GM18517 (cell line): ENCODE results near the gene CPXM2.

Source experiments
- ATAC-seq: cut with Tn5 transposase; IDR thresholded peaks from one replicate; pipeline ENCODE4 v1.9.1; 2021; ENCODE audit warnings: mild to moderate bottlenecking, moderate library complexity; ENCODE audit not compliant: unreplicated experiment

Gene CPXM2

DNA sequence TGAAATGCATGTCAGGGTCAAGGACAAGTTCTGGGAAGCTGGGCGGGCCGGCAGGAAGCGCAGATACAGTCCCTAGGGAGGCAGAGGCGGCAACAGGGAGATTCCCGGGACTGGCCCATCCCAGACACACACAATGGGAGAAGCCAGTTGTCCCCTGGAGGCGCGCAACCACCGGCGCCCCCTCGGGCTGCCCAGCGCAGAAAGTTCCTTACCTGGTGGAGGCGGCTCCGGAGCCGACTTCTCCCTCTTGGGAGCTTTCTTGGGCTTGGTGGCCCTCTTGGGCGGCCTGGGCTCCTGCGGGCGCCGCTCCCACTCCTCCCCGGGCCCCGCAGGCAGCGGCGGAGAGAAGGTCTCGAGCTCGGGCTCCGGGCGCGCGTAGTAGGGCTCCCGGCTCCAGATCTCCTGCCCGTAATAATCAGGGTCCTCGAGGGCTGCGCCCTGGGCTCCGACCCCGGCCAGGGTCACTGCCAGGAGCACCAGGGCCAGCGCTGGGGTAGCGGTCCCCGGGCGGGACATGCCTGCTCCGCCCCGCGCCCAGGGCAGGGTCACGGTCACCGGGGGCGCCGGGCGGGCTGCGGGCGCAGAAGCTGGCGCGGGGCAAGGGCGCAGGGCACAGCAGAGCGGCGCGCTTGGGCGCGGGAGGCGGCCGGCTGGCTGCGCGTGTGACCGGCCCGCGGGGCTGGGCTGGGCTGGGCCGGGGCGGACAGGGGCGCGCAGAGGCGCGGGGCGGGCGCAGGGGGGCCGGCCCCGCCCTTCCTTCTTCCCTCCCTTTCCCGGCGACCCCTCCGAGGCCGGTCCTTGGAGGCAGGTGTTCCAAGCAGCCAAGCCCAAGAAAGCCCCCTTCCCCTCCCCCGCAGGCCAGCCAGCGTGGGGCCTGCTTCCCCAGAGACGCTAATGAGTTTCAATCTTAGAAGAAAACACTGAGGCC is at the start of gene CPXM2:
TSS of gene CPXM2 (minus strand) at position 664 of the 928 bp plus-strand sequence. CDS start at position 516, 148 bp downstream.
- no peak for ATAC-seq

DNA sequence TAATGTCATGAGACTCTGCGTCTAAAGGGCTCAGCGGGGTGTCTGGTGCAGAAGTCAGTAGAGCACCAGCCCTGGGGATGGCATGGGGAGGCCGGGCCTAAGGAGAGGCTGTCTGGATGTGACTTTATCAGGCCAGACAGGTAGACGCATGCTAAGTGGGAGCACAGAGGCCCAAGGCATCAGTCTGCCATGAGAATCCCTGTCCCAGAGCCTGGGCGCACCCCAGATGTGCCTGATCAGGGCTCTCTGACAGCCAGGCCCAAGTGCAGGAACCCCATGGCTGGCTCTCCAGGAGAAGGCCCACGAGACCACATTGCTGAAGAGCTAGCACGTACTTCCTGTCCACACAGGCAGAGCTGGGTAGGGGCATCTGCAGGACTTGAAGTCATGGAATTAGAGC is 48.0 kb upstream of the CPXM2 start:
- no peak for ATAC-seq

DNA sequence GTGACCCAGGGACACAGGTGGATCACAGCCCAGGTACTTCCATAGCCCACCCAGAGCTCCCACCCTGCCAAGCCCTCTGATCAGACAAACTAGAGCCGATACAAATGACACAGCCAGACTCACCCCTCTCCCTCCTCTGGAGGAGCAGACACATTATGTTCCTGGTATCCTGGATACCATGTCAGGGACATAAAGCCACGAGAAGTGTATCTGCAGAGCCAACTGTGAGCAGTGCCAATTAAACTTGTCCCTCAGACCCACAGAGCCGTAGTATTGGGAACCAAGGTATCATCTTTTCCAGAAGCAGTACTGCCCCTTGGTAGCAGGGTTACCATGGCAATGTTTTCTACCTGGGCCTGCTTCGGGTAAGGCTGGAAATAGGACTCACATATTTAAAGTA is 47.3 kb upstream of the CPXM2 start:
- no peak for ATAC-seq

DNA sequence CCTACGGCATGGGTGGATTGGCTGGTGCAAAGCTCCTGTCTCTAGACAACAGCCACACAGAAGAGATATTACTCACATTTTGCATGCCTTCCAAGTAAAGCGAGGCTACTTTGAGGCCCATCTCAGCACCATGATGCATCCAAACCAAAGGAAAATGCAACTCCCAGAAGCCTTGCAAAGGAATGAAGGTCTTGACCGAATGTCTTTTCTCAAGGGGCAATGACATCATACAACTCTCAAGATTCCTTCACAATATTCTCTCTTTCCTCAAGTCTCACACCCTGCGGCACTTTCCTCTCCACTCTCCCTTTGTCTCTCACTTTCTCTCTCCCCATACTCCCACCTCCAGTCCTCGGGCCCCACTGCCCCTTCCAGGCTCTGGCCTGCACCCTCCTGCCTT is 44.8 kb upstream of the CPXM2 start:
- ATAC-seq = no peak

DNA sequence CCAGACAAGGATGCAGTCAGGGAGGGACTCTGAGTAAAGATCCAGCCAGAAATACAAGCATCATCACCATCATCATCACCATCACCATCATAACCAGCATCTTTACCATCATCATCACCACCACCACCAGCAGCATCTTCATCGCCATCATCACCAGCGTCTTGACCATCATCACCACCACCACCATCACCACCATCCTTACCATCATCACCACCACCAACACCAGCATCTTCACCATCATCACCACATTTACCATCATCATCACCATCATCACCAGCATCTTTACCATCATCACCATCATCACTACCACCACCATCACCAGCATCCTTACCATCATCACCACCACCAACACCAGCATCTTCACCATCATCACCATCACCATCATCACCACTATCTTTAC is 44.1 kb upstream of the CPXM2 start:
- no peak for ATAC-seq

DNA sequence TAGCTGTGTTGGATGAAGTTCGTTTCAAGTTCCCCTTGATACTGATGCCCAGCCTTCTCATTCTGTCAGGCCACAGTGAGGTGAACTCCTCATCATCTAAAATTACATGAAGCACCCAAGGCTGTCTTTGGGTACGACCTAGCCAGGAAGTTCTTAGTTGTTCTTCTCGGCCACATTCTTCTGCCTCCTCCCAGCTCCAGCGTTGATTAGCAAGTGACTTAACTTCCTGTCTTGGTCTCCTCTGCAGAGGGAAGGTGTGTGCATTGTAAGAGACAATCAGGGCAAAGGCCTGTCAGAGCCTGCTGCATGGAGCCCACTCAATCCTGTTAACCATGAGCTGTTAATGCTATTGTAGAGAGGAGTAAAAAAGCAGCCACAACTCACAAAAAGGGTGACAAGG is 43.2 kb upstream of the CPXM2 start:
- no peak for ATAC-seq

DNA sequence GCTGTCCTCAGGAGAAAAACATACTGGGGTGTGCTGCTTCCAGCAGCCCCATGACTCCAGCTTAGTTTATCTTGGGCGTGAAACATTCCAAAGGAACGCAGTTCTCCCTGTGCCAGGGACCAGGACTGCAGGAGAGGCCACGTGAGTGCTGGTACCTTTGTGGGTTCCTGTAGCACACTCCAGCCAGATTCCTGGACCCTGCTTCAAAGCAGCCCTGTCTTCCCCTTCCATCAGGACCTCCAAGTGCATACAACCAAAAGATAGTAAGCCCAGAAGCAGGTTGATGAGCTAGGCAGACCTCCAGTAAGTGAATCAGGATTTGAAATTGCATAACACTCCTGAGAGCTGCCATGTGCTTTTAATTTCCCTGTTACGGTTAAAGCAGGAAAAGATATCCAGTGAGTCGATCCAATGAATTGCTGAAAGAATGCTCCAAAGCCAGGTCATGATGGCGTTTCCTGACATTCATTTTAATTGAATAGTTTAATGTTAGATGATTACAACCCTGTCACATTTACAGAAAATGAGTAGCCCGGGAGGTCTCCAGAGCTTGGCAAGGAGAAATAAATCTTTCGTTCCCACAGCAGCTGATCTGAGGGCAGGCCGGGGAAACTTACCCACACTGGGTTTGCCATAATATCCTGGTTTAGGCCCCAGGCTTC is 38.9 kb upstream of the CPXM2 start:
- ATAC-seq = no peak

DNA sequence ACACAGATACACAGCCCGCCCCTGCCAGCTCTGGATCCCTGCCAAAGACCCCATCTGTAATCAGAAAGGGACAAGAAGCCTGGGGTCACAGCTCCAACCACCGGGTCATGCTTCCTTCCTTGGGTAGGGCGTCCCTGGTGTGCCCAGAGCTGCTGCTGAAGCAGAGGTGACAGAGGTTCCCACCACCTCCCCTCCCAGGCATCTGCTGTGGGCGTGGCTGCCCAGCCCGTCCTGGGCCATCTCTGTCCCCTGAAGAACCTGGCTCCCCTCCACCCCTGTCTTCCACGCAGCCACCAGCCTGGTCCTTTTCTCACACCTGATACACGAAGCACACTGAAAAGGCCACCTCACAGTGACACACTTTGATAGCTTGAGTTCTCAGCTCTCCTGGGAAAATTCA is 38.2 kb upstream of the CPXM2 start:
- no peak for ATAC-seq

DNA sequence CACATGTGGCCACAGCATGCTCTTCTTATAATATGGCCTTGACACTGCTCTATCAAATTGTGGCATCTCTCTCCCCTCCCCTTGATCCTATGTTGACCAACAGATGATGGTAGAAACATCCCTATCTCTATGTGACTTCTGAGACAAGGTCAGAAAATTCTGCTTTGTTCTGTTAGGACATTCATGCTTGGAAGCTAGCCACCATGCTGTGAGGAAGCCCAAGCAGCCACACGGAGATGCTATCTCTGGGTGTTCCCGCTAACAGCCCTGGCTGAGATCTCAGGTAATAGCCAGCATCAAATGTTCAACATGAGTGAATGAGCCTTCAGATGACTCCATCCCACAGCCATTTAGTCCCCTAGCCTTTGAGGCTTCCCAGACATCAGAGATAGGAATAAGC is 36.8 kb upstream of the CPXM2 start:
- ATAC-seq = no peak

DNA sequence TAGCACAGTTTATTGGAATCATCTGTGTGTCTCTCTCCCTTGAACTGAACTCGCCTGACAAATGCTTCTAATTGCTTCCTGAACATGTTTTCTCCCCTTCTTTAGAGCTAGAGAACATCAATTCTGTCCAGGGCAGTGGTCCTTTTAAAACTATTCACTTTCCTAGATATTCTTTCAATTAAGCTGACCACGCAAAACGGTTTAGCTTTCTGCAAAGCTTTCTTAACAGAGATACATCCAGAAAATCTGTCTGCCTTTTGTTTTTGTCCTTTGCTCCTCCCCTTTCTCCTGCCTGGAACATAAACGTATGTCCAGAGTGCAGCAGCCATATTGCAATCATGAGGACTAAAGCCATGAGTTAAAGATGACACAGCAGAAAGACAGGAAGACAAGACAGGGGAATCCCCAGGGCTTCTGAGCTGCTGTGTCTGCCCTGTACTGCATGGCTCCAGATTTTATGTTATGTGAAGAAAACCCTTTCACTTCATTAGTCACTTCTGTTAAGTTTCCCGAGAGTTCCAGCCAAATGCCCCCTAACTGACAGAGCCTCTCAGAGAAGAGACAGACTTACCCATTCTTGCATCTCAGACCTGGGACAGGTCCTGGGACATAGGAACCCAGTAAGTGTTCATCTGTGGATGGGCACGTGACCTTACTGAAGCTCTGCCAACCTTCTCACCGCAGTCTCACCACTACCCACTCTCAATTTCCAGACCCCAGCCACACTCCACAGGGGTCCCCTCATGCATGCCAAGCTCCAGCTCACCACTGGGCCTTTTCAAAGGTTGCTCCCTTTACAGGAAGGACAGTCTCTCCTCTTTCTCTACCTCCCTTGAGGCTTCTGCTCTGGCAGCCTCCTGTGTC is 35.0 kb upstream of the CPXM2 start:
- ATAC-seq = no peak

DNA sequence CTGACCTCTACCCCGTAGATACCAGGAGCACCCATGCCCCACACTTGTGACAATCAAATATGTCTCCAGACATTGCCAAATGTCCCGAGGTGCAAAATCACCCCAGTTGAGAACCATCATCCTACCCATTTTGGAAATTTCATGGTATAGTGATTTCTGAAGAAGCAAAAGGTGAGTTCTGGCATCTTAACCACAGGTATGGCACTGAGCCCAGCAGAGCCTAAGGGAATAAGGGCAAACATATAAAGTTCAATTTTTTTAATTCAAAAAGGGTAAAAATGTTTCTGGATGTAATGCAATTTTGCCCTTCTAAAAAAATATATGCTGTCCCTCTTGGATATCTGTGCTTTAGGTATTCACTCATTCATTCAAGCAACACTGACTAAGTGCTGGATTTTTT is 30.5 kb upstream of the CPXM2 start:
- ATAC-seq = no peak

DNA sequence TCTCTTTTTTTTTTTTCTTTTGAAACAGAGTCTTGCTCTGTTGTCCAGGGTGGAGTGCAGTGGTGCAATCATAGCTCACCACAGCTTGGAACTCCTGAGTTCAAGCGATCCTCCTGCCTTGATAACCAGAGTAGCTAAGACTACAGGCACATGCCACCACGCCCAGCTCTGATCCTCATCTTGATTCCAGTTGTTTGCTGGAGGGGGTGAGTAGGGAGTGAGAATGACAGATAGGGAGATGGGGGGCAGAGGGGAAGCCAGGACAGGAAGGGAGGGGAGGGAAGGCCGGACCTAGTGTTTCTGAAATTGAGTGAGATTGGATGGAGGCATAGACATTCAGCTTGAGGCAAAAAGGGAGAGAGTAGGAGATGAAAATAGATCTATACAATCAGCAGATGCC is 25.2 kb upstream of the CPXM2 start:
- ATAC-seq = no peak

DNA sequence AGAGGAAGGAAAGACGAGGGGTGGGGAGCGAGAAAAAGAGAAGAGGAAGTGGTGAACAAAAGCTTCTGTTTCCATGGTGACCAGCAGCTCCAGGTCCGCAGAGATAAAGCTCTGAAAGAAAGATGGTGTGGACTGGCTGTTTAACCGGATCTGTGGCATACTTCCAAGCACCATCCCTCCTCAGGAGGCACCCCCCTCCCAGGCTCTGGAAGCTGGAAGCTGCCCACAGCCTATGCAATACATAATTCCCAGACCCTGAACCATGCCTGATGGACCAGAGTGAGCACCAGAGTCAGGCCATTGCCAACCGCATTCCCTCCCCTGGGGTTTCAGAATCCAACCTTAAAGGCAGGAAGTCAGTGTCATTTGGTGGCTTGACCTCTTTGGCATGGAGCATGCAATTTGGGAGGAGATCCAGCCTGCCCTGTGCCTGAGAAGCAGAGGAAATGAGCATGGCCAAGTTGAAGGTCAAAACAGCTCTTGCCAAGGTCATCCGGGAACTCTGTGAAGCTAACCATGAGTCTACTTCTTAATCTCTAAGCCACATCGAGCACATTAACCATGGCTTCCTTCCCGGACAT is 22.2 kb upstream of the CPXM2 start:
- no peak for ATAC-seq

DNA sequence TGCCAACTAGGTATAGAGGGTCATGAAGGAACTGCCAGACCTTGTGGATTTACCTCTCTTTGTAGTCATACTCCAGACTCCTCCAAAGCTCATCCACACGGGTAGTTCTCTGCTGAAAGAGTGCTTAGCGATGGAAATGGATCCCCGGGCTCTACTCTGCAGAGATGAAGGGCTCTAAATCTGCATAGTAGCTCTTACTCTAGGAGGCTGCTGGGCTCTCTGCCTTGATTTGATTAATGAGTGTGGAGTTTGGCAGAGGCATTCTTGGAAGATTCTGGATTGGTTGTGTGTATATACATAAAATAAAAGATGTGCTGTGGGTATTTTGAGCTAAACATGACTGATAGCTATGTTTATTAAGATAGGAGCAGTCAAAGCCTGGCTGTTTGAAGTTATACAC is 21.3 kb upstream of the CPXM2 start:
- ATAC-seq = no peak

DNA sequence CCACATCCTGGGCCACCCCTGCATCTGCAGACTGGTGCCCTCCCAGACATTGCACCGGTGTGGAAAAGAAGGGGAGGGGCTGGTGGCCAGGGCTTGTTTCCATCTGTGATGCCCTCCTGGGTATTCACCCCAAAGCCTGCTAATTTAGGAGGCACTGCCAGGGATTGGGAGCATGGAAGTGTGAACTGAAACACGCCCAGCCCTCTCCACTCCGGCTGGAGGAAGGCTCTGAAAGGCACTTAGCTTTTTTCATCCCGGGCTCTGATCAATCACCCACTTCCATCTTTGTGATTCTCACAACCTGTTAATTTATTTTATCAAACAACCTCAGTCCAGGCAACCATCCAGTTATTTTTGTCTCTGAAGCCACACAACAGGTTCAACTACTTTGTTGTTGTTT is 20.9 kb upstream of the CPXM2 start:
- ATAC-seq = no peak

DNA sequence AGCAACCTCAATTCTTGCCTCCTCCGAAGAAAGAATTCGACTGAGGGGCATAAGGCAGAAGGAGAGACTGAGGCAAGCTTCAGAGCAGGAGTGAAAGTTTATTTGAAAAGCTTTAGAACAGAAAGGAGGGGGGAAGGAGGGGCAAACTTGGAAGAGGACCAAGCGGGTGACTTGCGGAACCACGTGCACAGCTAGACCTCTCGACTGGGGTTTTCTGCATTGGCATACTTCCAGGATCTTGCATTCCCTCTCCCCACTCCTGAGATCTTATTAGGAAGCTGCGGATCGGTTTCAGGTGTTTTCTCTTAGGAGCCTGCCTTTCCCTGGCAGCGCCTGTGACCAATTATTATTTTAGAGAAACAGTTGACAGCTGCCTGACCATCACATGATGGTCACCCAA is 20.3 kb upstream of the CPXM2 start:
- ATAC-seq = no peak

DNA sequence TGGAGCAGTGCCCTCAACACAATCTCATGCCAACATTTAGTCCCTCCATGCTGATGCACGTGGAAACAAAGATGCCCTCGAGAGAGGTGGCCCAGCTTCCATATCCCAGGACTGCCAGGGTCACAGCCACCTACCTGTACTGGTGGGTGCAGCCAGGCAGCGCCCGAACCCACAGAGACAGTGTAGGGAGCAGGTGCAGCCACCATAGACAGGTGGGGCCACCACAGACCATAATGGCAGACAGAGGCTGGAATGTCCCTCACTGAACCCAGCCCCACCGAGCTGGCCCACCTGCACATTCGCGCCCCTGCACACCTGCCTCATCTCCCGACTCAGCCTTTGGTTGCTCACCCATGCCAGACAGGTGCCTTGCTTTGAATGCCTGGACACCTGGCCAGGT is 18.3 kb upstream of the CPXM2 start:
- no peak for ATAC-seq

DNA sequence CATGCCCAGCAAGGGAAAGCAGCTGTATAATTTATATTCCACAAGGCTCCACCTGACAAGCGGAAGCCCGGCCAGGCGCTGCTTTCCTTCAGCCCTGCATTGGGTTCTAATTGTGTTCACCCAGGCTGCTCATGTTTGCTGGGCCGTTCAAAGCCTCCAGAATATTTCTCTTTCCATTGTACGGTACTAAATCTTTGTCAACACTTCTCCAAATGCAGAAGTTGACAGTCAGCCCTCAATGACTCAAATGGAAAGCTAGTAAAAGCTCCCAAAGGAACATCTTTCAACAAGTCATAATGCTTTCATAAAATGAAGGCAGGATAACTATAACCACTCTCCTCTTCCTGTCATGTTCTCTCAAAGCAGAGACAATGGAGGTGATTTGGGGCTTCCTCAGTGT is 17.8 kb upstream of the CPXM2 start:
- ATAC-seq = no peak

DNA sequence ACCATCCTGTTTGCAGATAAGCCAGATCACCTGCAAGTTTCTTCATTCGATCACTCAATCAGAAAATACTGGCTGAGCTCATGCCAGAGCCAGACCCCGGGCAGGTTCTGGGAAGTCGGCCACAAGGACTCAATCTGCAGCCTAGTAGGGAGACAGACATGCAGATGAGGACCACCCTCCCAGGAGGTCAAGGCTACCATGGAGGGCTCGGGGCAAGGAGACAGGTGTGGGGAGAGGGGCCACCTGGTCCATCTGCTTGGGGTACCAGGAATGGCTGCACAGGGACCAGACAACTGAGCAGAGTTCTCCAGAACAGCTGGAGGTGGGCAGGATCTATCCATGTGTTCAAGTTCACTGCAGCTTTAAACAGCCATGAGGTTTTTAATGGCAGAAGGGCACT is 16.8 kb upstream of the CPXM2 start:
- ATAC-seq = no peak

DNA sequence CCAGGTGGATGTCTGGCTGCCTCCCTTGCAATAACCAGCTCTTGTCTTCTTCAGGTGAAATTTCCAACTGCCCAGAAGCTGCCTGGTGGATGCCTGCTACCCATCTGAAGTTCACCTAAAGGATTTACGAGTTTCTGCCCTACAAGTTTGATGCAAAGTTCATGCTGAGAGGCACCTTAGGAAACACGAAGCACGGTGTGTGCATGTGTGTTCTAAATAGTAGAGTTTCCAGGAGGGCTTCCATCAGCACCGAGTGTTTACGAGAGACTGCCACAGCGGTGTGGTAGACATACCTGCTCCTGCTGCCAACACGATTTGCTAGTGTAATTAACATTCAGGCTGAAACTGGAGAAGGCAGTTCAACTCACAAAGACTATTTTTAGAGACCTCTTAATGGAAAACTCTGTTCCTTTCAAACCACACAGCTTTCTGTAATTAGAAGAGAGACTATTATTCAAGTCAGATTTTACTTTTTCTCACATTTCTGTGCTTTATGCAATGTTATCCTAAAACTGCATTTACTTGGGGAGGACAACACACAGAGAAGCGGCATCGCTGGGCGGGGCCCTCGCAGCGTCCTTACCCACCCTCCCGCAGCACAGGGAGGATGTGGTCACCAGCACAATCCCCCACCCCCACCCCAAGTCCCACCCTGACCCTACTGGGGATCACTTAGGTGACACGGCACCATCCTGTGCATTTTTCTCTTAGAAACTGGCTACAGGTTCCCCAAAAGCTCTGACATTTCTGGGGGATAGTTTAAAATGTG is 15.5 kb upstream of the CPXM2 start:
- ATAC-seq = no peak
